Trophoblast cell (in vitro differentiated cells and primary cell): Measurements from ENCODE around the gene DBF4.
"Not testable (repeated sequence)": the region's sequence is repeated elsewhere in the genome, so short reads cannot be mapped to it uniquely, and the experiment has no call there.

Source experiments
- DNase-seq, 2 donors: peaks; one replicate each; pipeline ENCODE4 v3.0.0-alpha.2; 2016
- H2AFZ ChIP-seq: 2 replicates; pipeline ENCODE4 v1.6.1; 2013; ENCODE audit warnings: low read length, moderate library complexity, mild to moderate bottlenecking; ENCODE audit not compliant: insufficient read depth, poor library complexity
- H2AK5ac ChIP-seq: 2 replicates; pipeline ENCODE4 v1.6.1; 2013; ENCODE audit warnings: mild to moderate bottlenecking, low read length
- H2BK120ac ChIP-seq: 2 replicates; pipeline ENCODE4 v1.6.1; 2013; ENCODE audit warnings: low read length, mild to moderate bottlenecking, moderate library complexity; ENCODE audit not compliant: insufficient read depth, poor library complexity
- H2BK12ac ChIP-seq: 2 replicates; pipeline ENCODE4 v1.6.1; 2013; ENCODE audit warnings: mild to moderate bottlenecking, low read length, moderate library complexity
- H2BK5ac ChIP-seq: 2 replicates; pipeline ENCODE4 v1.6.1; 2013; ENCODE audit warnings: low read length, low read depth, moderate library complexity, mild to moderate bottlenecking; ENCODE audit not compliant: poor library complexity
- H3K14ac ChIP-seq: 2 replicates; pipeline ENCODE4 v1.6.1; 2013; ENCODE audit warnings: mild to moderate bottlenecking, low read length
- H3K18ac ChIP-seq: 2 replicates; pipeline ENCODE4 v1.6.1; 2013; ENCODE audit warnings: mild to moderate bottlenecking, low read length
- H3K23ac ChIP-seq: 2 replicates; pipeline ENCODE4 v1.6.1; 2013; ENCODE audit warnings: low read length
- H3K27ac ChIP-seq: 2 replicates; pipeline ENCODE4 v1.5.1; 2013; ENCODE audit warnings: low read depth, mild to moderate bottlenecking, inconsistent platforms, low read length, moderate library complexity
- H3K27me3 ChIP-seq: 2 replicates; pipeline ENCODE4 v1.6.1; 2013; ENCODE audit warnings: inconsistent platforms, mild to moderate bottlenecking, low read length, moderate library complexity; ENCODE audit not compliant: insufficient read depth
- H3K36me3 ChIP-seq, 2 experiments: 1 replicate in 1 of 2; 2 replicates in 1 of 2; pipeline ENCODE4 v1.6.1; 2013; ENCODE audit warnings: low read length in 2 of 2, mild to moderate bottlenecking in 2 of 2, moderate library complexity in 1 of 2; ENCODE audit not compliant: insufficient read depth in 2 of 2, control insufficient read depth in 1 of 2
- H3K4ac ChIP-seq: 2 replicates; pipeline ENCODE4 v1.6.1; 2013; ENCODE audit warnings: low read depth, mild to moderate bottlenecking, low read length, moderate library complexity
- H3K4me1 ChIP-seq, 2 experiments: 1 replicate in 1 of 2; 2 replicates in 1 of 2; pipeline ENCODE4 v1.6.1; 2013; ENCODE audit warnings: low read length in 2 of 2, mild to moderate bottlenecking in 2 of 2, moderate library complexity in 1 of 2; ENCODE audit not compliant: insufficient read depth in 2 of 2, control insufficient read depth in 1 of 2
- H3K4me2 ChIP-seq: 2 replicates; pipeline ENCODE4 v1.6.1; 2013; ENCODE audit warnings: inconsistent platforms, mild to moderate bottlenecking, low read length, moderate library complexity
- H3K4me3 ChIP-seq: 2 replicates; pipeline ENCODE4 v1.5.1; 2013; ENCODE audit warnings: mild to moderate bottlenecking, low read depth, low read length, inconsistent platforms
- H3K79me1 ChIP-seq: one replicate; pipeline ENCODE4 v1.6.1; 2013; ENCODE audit warnings: low read length
- H3K79me2 ChIP-seq: 2 replicates; pipeline ENCODE4 v1.6.1; 2013; ENCODE audit warnings: low read length, mild to moderate bottlenecking; ENCODE audit not compliant: control insufficient read depth, insufficient read depth, poor library complexity
- H3K9ac ChIP-seq: 2 replicates; pipeline ENCODE4 v1.6.1; 2013; ENCODE audit warnings: mild to moderate bottlenecking, low read length
- H3K9me3 ChIP-seq: 2 replicates; pipeline ENCODE4 v1.6.1; 2013; ENCODE audit warnings: low read depth, mild to moderate bottlenecking, control low read depth, inconsistent platforms, low read length; ENCODE audit not compliant: insufficient read depth
- H4K12ac ChIP-seq: 2 replicates; pipeline ENCODE4 v1.6.1; 2013; ENCODE audit warnings: low read depth, mild to moderate bottlenecking, low read length, moderate library complexity
- H4K8ac ChIP-seq: 2 replicates; pipeline ENCODE4 v1.6.1; 2013; ENCODE audit warnings: low read depth, mild to moderate bottlenecking, low read length, moderate library complexity
- H4K91ac ChIP-seq: one replicate; pipeline ENCODE4 v1.6.1; 2013; ENCODE audit warnings: low read depth, mild to moderate bottlenecking, low read length, moderate library complexity
- WGBS: extraction: QIAGEN DNeasy Blood & Tissue Kit; methylation state at CpG from one replicate; pipeline ENCODE4 v1.1.7; 2013; ENCODE audit warnings: missing lambda C conversion rate; ENCODE audit not compliant: insufficient read length, insufficient coverage; ENCODE audit errors: extremely low coverage; 5-methylcytosine and 5-hydroxymethylcytosine counted together

Gene DBF4

GRCh38 chr7:87919875-87920274 is 43.6 kb downstream of the DBF4 start:
- Histone ChIP-seq H3K9ac (no peak overlapping the region), H4K12ac (no peak overlapping the region), H3K79me2 (no peaks in the 10 kb centered on the region), H4K91ac (no peak overlapping the region), H2BK5ac (no peak overlapping the region), H3K9me3 (peaks cover 4% of the 10 kb centered on the region), H2BK12ac (no peak overlapping the region), H3K23ac (no peak overlapping the region), H3K4ac (no peak overlapping the region), H2BK120ac (no peak overlapping the region), H3K79me1 (no peaks in the 10 kb centered on the region), H3K18ac (no peak overlapping the region), H3K36me3 (no peaks in the 10 kb centered on the region), H3K27me3 (no peaks in the 10 kb centered on the region), H3K14ac (no peak overlapping the region), H3K4me1 (no peaks in the 10 kb centered on the region), H2AFZ (no peak overlapping the region), H3K4me2 (no peak overlapping the region), H2AK5ac (no peak overlapping the region), H4K8ac (no peak overlapping the region), H3K27ac (no peak overlapping the region), H3K4me3 (no peak overlapping the region)
- no CpG with 5 or more reads among the region's 6 CpGs for WGBS
- DNase-seq, result no peak

GRCh38 chr7:87920578-87920977 is 44.3 kb downstream of the DBF4 start:
- Histone ChIP-seq H2BK120ac (no peak overlapping the region), H3K79me2 (no peaks in the 10 kb centered on the region)
- WGBS, result no CpG with 5 or more reads among the region's 5 CpGs

GRCh38 chr7:87922759-87923395 is 46.6 kb downstream of the DBF4 start:
- H2AFZ ChIP-seq, H3K79me2 ChIP-seq, DNase-seq, H3K23ac ChIP-seq, H3K27ac ChIP-seq, H3K4me3 ChIP-seq, H3K36me3 ChIP-seq, H3K27me3 ChIP-seq, H3K18ac ChIP-seq, H3K14ac ChIP-seq, H3K4ac ChIP-seq, H2BK120ac ChIP-seq, H2AK5ac ChIP-seq, H3K4me1 ChIP-seq, H3K9me3 ChIP-seq, H2BK5ac ChIP-seq, H2BK12ac ChIP-seq, H3K79me1 ChIP-seq, H3K9ac ChIP-seq, H4K91ac ChIP-seq, H4K8ac ChIP-seq, H4K12ac ChIP-seq, H3K4me2 ChIP-seq: not testable (repeated sequence)
- no CpG with 5 or more reads among the region's 8 CpGs for WGBS

More at GRCh38 chr7:87920578-87920977, 44.3 kb downstream of the DBF4 start:
- Histone ChIP-seq H3K4me2 (no peak overlapping the region), H2BK12ac (no peak overlapping the region), H3K14ac (no peak overlapping the region), H3K23ac (no peak overlapping the region), H3K18ac (no peak overlapping the region), H4K8ac (no peak overlapping the region), H2AK5ac (no peak overlapping the region), H4K12ac (no peak overlapping the region), H2BK5ac (no peak overlapping the region), H3K9ac (no peak overlapping the region), H3K79me1 (no peaks in the 10 kb centered on the region), H4K91ac (no peak overlapping the region), H3K9me3 (peaks cover 4% of the 10 kb centered on the region), H3K4me3 (no peak overlapping the region), H3K27ac (no peak overlapping the region), H3K4ac (no peak overlapping the region), H3K4me1 (no peaks in the 10 kb centered on the region), H3K27me3 (no peaks in the 10 kb centered on the region), H3K36me3 (no peaks in the 10 kb centered on the region), H2AFZ (no peak overlapping the region)
- no peak for DNase-seq

- H2AFZ ChIP-seq, result no peak overlapping the region
Measured at GRCh38 chr7:87926581-87927461, 50.5 kb downstream of the DBF4 start.

More at GRCh38 chr7:87926581-87927461, 50.5 kb downstream of the DBF4 start:
- no peak overlapping the region for H4K91ac ChIP-seq
- H3K27ac ChIP-seq, result peak overlapping the region; percentile 55
- no peak overlapping the region for H2BK5ac ChIP-seq
- H3K4me2 ChIP-seq, result no peak overlapping the region
- no peak overlapping the region for H3K18ac ChIP-seq
- H3K79me1 ChIP-seq, result no peaks in the 10 kb centered on the region
- peaks cover 7 to 8% of the 10 kb centered on the region in 2 experiments for H3K4me1 ChIP-seq
- H3K9me3 ChIP-seq, result no peaks in the 10 kb centered on the region
- H3K4ac ChIP-seq, result no peak overlapping the region
- no peak overlapping the region for H3K4me3 ChIP-seq
- no peaks in the 10 kb centered on the region for H3K79me2 ChIP-seq
- H3K36me3 ChIP-seq, result no peaks in the 10 kb centered on the region
- H2BK12ac ChIP-seq, result no peak overlapping the region
- no peak overlapping the region for H2AK5ac ChIP-seq
- peak overlapping the region; percentile 23 for H4K8ac ChIP-seq
- H3K9ac ChIP-seq, result no peak overlapping the region
- no CpG with 5 or more reads among the region's 6 CpGs for WGBS
- H3K23ac ChIP-seq, result no peak overlapping the region
- H3K27me3 ChIP-seq, result no peaks in the 10 kb centered on the region
- no peak overlapping the region for H2BK120ac ChIP-seq
- no peak overlapping the region for H3K14ac ChIP-seq
- no peak for DNase-seq
- no peak overlapping the region for H4K12ac ChIP-seq
